AG08395 (cell line): ENCODE results near the gene UAP1L1.
A peak's percentile ranks its signal among the peaks of the same experiment; 100 is the strongest.
"Not testable (repeated sequence)": the region's sequence is repeated elsewhere in the genome, so short reads cannot be mapped to it uniquely, and the experiment has no call there.

Experiments used
- DNase-seq: peaks from one replicate; pipeline ENCODE4 v3.0.0; 2012; ENCODE audit warnings: mixed read lengths, low spot score

The UAP1L1 gene

GRCh38 chr9:137077010-137077747 is at the start of gene UAP1L1:
Gene UAP1L1 (plus strand): TSS chr9:137077517. CDS start chr9:137077533, 16 bp downstream.
- DNase-seq, result peak; percentile 86

GRCh38 chr9:137028263-137029057 is 48.9 kb upstream of the UAP1L1 start:
- DNase-seq, result peak; percentile 76

- peak; percentile 74 for DNase-seq
These were observed 48.0 kb upstream of the UAP1L1 start for GRCh38 chr9:137029058-137029936.

- no peak for DNase-seq
These were observed 47.3 kb upstream of the UAP1L1 start for GRCh38 chr9:137030006-137030405.

GRCh38 chr9:137030538-137031527 is 46.5 kb upstream of the UAP1L1 start:
- no peak for DNase-seq

- DNase-seq, result no peak
These were observed 45.2 kb upstream of the UAP1L1 start, which contains the start of gene FUT7 for GRCh38 chr9:137031904-137032640. Gene FUT7 (minus strand): TSS chr9:137032088. CDS start chr9:137031991, 97 bp downstream.

GRCh38 chr9:137032858-137033257 is 44.5 kb upstream of the UAP1L1 start:
- DNase-seq, result no peak

GRCh38 chr9:137033481-137033880 is 43.8 kb upstream of the UAP1L1 start:
- not testable (repeated sequence) for DNase-seq

- DNase-seq, result no peak
These were observed 43.1 kb upstream of the UAP1L1 start for GRCh38 chr9:137034039-137034708.

- peak; percentile 89 for DNase-seq
These were observed 42.4 kb upstream of the UAP1L1 start for GRCh38 chr9:137034709-137035506.

- no peak for DNase-seq
These were observed 41.8 kb upstream of the UAP1L1 start for GRCh38 chr9:137035507-137035834.

- DNase-seq, result no peak
These were observed 41.4 kb upstream of the UAP1L1 start for GRCh38 chr9:137035937-137036336.

- DNase-seq, result no peak
These were observed 40.3 kb upstream of the UAP1L1 start for GRCh38 chr9:137037035-137037434.

- DNase-seq, result no peak
These were observed 39.8 kb upstream of the UAP1L1 start for GRCh38 chr9:137037483-137037882.

GRCh38 chr9:137038916-137039315 is 38.4 kb upstream of the UAP1L1 start:
- no peak for DNase-seq

- no peak for DNase-seq
These were observed 37.5 kb upstream of the UAP1L1 start for GRCh38 chr9:137039611-137040366.

GRCh38 chr9:137040568-137040967 is 36.7 kb upstream of the UAP1L1 start:
- no peak for DNase-seq

GRCh38 chr9:137041124-137041523 is 36.2 kb upstream of the UAP1L1 start:
- DNase-seq, result no peak
